ENCODE measurements around the gene CRISPLD2. TPM values are rescaled to one million over a fixed set of nuclear protein-coding genes. Genes with fewer than 3 reads are reported as not detected.

Gene CRISPLD2
- total RNA-seq, 1 experiment from 2014 or later = 9.4 TPM

DNA sequence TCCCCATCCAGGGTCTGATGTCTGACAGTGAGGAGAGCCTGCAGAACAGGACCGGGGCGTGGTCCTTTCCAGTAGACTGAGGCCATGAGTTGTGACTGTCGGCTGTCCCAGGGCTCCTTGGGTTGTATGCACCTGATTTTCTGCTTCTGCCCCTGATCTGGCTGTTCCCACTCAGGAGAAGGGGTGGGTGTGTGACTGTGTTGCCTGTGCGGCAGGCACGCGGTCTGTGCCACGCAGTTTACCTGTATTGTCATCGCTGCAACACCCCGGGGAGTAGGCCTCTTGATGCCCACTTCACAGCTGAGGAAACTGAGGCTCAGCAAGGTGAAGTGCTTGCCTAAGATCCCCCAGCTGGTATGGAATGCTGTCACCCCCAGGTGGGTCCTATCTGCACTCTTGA, 1.4 kb downstream of the CRISPLD2 start:
- ChIA-PET POLR2A (no interaction called here), CTCF (interaction anchor here (1.0 to 2.6 kb wide), 2 partner anchors 83 to 131 kb away, joined by 3 to 11 read pairs; no protein-coding TSS in a partner anchor)
- Mint-ChIP-seq H3K36me3 (no peaks in the 10 kb centered on the region), H3K4me1 (peaks cover 14% of the 10 kb centered on the region), H3K27ac (no peak overlapping the region), H3K4me3 (no peak overlapping the region), H3K9me3 (peaks cover 3% of the 10 kb centered on the region; the same call in 1 of the 2 replicates), H3K27me3 (ENCODE audit: low read depth) (peaks cover 50% of the 10 kb centered on the region)
- TF ChIP-seq CREM (CRISPR knock-in tag; IDR thresholded peaks at IDR 0.05) (no peak), SMAD4 (CRISPR knock-in tag; IDR thresholded peaks at IDR 0.05) (no peak), IRF1 (CRISPR knock-in tag; IDR thresholded peaks at IDR 0.05) (no peak), ZNF671 (CRISPR knock-in tag; IDR thresholded peaks at IDR 0.05) (no peak), FOXP1 (CRISPR knock-in tag; IDR thresholded peaks at IDR 0.05; ENCODE audit: borderline replicate concordance) (no peak), FOXK1 (CRISPR knock-in tag; IDR thresholded peaks at IDR 0.05) (no peak), ZNF121 (CRISPR knock-in tag; IDR thresholded peaks at IDR 0.05) (no peak), E2F1 (CRISPR knock-in tag; IDR thresholded peaks at IDR 0.05) (no peak), GTF2I (CRISPR knock-in tag; conservative IDR thresholded peaks at IDR 0.05) (no peak), GABPB1 (CRISPR knock-in tag; IDR thresholded peaks at IDR 0.05) (no peak), RORB (CRISPR knock-in tag; IDR thresholded peaks at IDR 0.05) (no peak), MYBL2 (CRISPR knock-in tag; IDR thresholded peaks at IDR 0.05) (no peak), TP53 (CRISPR knock-in tag; IDR thresholded peaks at IDR 0.05) (no peak)
- TF ChIP-seq, protein P1, sequence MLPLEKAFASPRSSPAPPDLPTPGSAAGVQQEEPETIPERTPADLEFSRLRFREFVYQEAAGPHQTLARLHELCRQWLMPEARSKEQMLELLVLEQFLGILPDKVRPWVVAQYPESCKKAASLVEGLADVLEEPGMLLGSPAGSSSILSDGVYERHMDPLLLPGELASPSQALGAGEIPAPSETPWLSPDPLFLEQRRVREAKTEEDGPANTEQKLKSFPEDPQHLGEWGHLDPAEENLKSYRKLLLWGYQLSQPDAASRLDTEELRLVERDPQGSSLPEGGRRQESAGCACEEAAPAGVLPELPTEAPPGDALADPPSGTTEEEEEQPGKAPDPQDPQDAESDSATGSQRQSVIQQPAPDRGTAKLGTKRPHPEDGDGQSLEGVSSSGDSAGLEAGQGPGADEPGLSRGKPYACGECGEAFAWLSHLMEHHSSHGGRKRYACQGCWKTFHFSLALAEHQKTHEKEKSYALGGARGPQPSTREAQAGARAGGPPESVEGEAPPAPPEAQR (CRISPR knock-in tag; IDR thresholded peaks at IDR 0.05) = no peak
- DNase-seq (ENCODE audit: low spot score) = no peak
- no peak for ATAC-seq

- Mint-ChIP-seq H3K4me1 (peaks cover 14% of the 10 kb centered on the region), H3K27me3 (ENCODE audit: low read depth) (peaks cover 50% of the 10 kb centered on the region), H3K36me3 (no peaks in the 10 kb centered on the region), H3K27ac (no peak overlapping the region; the same call in 1 of the 2 replicates), H3K4me3 (no peak overlapping the region), H3K9me3 (peaks cover 3% of the 10 kb centered on the region; the same call in 1 of the 2 replicates)
- ATAC-seq (no peak), DNase-seq (ENCODE audit: low spot score) (no peak)
- TF ChIP-seq, protein P2, sequence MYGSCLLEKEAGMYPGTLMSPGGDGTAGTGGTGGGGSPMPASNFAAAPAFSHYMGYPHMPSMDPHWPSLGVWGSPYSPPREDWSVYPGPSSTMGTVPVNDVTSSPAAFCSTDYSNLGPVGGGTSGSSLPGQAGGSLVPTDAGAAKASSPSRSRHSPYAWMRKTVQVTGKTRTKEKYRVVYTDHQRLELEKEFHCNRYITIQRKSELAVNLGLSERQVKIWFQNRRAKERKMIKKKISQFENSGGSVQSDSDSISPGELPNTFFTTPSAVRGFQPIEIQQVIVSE (CRISPR knock-in tag; IDR thresholded peaks at IDR 0.05; ENCODE audit: borderline replicate concordance) = no peak
- no peak for TF ChIP-seq NR2C2 (CRISPR knock-in tag; IDR thresholded peaks at IDR 0.05)
- ChIA-PET CTCF (interaction anchor here (1.0 kb wide), 1 partner anchor 130 kb away, joined by 3 read pairs; no protein-coding TSS in a partner anchor), POLR2A (interaction anchor here (0.6 kb wide), 1 partner anchor 91 kb away, joined by 4 read pairs; no protein-coding TSS in a partner anchor)
Observed at GRCh38 chr16:84821728-84822689, 2.2 kb downstream of the CRISPLD2 start.

DNA sequence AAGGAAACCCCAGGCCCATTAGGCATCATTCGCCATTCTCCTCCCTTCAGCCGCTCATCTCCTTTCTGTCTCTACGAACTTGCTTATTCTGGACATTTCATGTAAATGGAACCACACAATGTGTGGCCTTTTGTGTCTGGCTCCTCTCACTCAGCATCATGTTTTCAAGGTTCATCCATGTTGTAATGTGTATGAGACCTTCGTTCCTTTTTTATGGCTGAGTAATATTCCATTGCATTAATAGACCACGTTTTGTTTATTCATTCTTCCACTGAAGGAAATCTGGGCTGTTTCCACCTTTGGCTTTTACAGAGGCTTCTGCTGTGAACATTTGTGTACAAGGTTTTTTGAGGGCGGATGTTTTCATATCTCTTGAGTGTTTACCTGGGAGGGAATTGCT, 3.2 kb downstream of the CRISPLD2 start:
- Mint-ChIP-seq H3K27ac (no peak overlapping the region), H3K4me1 (peaks cover 21% of the 10 kb centered on the region), H3K27me3 (ENCODE audit: low read depth) (peaks cover 45% of the 10 kb centered on the region), H3K36me3 (no peaks in the 10 kb centered on the region), H3K9me3 (peaks cover 3% of the 10 kb centered on the region; the same call in 1 of the 2 replicates), H3K4me3 (no peak overlapping the region)
- DNase-seq (ENCODE audit: low spot score) = no peak
- ATAC-seq = no peak
- CTCF ChIA-PET = no interaction called here
- POLR2A ChIA-PET = no interaction called here
- TF ChIP-seq SOX15 (CRISPR knock-in tag; IDR thresholded peaks at IDR 0.05) (no peak), FOXP1 (CRISPR knock-in tag; IDR thresholded peaks at IDR 0.05; ENCODE audit: borderline replicate concordance) (no peak), ZMAT4 (CRISPR knock-in tag; IDR thresholded peaks at IDR 0.05) (no peak), MXD4 (CRISPR knock-in tag; IDR thresholded peaks at IDR 0.05; ENCODE audit: borderline replicate concordance) (no peak), KAT7 (CRISPR knock-in tag; IDR thresholded peaks at IDR 0.05; ENCODE audit: borderline replicate concordance) (no peak), SMAD4 (CRISPR knock-in tag; IDR thresholded peaks at IDR 0.05) (no peak), NR1H2 (CRISPR knock-in tag; IDR thresholded peaks at IDR 0.05) (no peak), NR3C1 (CRISPR knock-in tag; conservative IDR thresholded peaks at IDR 0.05; ENCODE audit: low read depth) (no peak), IRF2 (CRISPR knock-in tag; IDR thresholded peaks at IDR 0.05; ENCODE audit: borderline replicate concordance, low read depth) (no peak), PRRX2 (CRISPR knock-in tag; IDR thresholded peaks at IDR 0.05) (no peak)

Measured in WTC11 (cell line).